Measurements from ENCODE around the gene DPP8. TPM values are rescaled to one million over a fixed set of nuclear protein-coding genes. Genes with fewer than 3 reads are reported as not detected.

The DPP8 gene
- total and polyA plus RNA-seq, 10 donors: 6.0 to 74.6 (median 53.2) TPM

DNA sequence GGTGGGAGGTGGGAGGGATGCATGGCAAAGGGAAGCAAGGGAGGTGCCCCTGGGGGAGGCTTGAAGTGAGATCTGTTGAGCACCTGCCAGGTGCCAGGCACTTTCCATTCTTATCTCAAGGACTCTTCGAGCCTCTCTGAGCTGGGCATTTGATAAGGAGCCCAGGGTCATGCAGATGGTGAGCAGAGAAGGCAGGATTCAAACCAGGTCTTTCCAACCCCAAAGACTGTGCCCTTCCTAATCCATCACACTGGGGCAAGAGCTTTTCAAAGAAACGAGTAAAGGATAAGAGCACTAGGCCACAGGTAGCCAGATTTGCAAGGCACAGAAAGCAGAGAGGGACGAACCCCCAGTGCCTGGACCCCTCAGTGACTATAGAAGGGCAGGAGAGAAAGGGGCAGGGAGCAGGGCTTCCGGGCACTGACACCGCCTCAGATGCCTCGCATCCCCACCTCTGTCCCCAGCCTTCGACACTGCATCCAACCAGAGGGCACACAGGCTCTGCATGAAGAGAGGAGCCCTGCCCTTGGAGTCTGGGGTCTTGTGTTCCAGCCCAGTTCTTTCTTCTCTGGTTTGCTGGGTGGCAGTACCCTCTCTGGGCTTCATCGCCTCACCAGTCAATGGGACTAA is 115.8 kb downstream of the DPP8 start:
- intact Hi-C loops (cut with DNase I; ENCODE audit: low total_unique reads): no loop called here
- Histone ChIP-seq H3K27ac (no peak overlapping the region), H3K36me3 (no peaks in the 10 kb centered on the region), H3K4me3 (no peak overlapping the region), H3K4me1 (peaks cover 0 to 17% (median 11%) of the 10 kb centered on the region in 6 donors), H3K9me3 (no peaks in the 10 kb centered on the region), H3K27me3 (replicated peaks in 1 of 7) (peaks cover 0 to 53% (median 5%) of the 10 kb centered on the region in 7 donors)
- DNase-seq: no peak
- 78 to 94% (median 93%) methylated on average over 6 to 8 of the region's 8 CpGs for WGBS, 5 donors
- TF ChIP-seq POLR2A (IDR thresholded peaks at IDR 0.05): no peak
- TF ChIP-seq, protein P1, sequence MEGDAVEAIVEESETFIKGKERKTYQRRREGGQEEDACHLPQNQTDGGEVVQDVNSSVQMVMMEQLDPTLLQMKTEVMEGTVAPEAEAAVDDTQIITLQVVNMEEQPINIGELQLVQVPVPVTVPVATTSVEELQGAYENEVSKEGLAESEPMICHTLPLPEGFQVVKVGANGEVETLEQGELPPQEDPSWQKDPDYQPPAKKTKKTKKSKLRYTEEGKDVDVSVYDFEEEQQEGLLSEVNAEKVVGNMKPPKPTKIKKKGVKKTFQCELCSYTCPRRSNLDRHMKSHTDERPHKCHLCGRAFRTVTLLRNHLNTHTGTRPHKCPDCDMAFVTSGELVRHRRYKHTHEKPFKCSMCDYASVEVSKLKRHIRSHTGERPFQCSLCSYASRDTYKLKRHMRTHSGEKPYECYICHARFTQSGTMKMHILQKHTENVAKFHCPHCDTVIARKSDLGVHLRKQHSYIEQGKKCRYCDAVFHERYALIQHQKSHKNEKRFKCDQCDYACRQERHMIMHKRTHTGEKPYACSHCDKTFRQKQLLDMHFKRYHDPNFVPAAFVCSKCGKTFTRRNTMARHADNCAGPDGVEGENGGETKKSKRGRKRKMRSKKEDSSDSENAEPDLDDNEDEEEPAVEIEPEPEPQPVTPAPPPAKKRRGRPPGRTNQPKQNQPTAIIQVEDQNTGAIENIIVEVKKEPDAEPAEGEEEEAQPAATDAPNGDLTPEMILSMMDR (IDR thresholded peaks at IDR 0.05 in 8 of 11, conservative IDR thresholded peaks at IDR 0.05 in 3 of 11): peak in 1 of 11 experiments; percentile 4

DNA sequence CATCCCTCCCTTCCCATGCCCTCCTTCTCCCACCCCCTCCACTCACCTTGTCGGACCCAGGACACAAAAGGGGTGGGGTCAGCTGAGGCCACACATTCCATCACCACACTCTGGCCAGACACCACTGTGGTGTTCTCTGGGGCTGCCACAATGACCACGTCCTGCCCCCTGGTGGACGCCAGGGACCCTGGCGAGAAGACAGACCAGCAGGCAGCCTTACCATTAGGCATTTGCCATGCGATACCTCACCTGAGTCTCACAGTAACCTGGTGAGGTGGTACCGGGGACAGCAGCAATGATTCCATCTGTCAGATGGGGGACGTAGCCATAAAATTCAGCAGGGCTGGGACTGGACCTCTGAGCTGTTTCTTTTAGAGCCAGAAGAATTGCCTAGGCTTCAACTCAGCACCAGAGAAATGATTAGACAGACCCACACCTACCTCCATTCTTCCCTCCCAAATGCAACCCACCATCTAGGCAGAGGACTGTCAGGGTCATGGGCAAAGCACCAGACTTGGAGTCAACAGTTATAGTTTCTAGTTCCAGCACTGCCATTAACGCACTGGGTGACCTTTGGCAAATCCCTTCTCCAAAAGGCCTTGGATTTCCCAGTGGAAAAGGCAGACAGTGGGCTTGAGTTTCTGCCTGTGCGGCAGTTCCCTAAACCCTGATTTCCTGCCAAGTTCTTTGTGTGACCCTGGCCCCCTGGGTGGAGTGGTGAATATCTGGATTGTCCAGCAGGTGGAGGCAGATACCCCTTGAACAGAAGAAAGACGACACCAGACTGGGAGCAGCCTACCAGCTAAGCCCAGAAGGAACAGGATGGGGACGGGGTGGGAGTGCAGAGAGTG is 116.5 kb downstream of the DPP8 start:
- peak; percentile 81 for DNase-seq
- intact Hi-C loops (cut with DNase I; ENCODE audit: low total_unique reads): no loop called here
- Histone ChIP-seq H3K9me3 (no peaks in the 10 kb centered on the region), H3K36me3 (no peaks in the 10 kb centered on the region), H3K4me1 (peaks cover 0 to 24% (median 17%) of the 10 kb centered on the region in 6 donors), H3K4me3 (no peak overlapping the region), H3K27me3 (replicated peaks in 1 of 7) (peaks cover 0 to 60% (median 13%) of the 10 kb centered on the region in 7 donors), H3K27ac (no peak overlapping the region)
- TF ChIP-seq, protein P1 (IDR thresholded peaks at IDR 0.05 in 8 of 11, conservative IDR thresholded peaks at IDR 0.05 in 3 of 11): peak; percentile 11 to 64 (median 48)
- no peak for TF ChIP-seq POLR2AphosphoS5 (IDR thresholded peaks at IDR 0.05)
- no peak for TF ChIP-seq POLR2A (IDR thresholded peaks at IDR 0.05)
- WGBS, 5 donors: 23 to 30% (median 29%) methylated on average over 10 to 11 of the region's 11 CpGs

DNA sequence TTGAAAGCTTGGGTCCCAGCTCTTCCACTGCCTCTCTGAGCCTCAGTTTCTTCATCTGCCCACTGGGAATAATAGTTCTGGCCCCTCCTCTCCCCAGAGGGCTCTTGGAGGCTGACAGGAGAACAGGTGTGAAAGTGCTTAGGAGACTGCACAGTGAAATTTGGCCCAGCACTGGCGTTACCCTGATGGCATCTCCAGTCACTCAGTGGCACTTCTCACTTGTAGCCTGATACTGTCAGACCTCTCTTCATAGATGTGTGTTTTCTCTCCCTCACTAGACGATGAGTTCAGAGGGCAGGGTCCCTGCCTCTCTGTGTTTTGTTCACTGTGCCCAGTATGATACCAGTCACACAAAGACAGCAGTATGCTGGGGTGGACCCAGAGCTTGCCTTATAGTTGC is 117.5 kb downstream of the DPP8 start:
- intact Hi-C loops (cut with DNase I; ENCODE audit: low total_unique reads): no loop called here
- Histone ChIP-seq H3K36me3 (no peaks in the 10 kb centered on the region), H3K9me3 (no peaks in the 10 kb centered on the region), H3K4me1 (peaks cover 0 to 32% (median 23%) of the 10 kb centered on the region in 6 donors), H3K4me3 (no peak overlapping the region), H3K27me3 (replicated peaks in 1 of 7) (peaks cover 0 to 70% (median 23%) of the 10 kb centered on the region in 7 donors), H3K27ac (no peak overlapping the region)
- no peak for DNase-seq
- 71 to 86% (median 83%) methylated on average over 2 of the region's 2 CpGs for WGBS, 5 donors
- TF ChIP-seq, protein P1 (IDR thresholded peaks at IDR 0.05 in 8 of 11, conservative IDR thresholded peaks at IDR 0.05 in 3 of 11): no peak
- TF ChIP-seq POLR2AphosphoS5 (IDR thresholded peaks at IDR 0.05) (no peak), POLR2A (IDR thresholded peaks at IDR 0.05) (no peak)
